ENCODE measurements around the gene DUOX2. TPM values are rescaled to one million over a fixed set of nuclear protein-coding genes. Genes with fewer than 3 reads are reported as not detected.

DUOX2 gene
- total RNA-seq, 1 experiment from 2014 or later: 0.44 TPM

DNA sequence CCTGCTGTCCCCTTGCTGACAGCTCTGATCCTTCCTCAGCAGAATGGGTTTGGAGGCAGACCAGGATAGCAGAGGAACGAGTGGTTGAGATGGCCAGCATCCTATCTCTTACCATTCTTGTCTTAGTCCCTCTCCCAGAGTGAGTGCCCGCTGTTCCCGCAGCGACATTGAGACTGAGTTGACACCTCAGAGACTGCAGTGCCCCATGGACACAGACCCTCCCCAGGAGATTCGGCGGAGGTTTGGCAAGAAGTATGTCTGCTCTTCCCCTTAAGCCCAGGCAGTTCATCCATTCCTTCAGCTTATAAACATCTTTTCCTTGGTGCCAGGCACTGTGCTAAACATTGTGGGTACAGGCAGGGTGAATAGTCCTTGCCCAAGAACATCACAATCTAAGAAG, 37.0 kb upstream of the DUOX2 start:
- Histone ChIP-seq H3K36me3 (ENCODE audit: control insufficient read depth in 1 of 2, insufficient read depth in 2 of 2, low read length in 2 of 2) (peaks cover 0 to under 1% of the 10 kb centered on the region in 2 experiments; a peak in 1 of 4 replicates), H3K9me3 (ENCODE audit: control insufficient read depth in 1 of 2, insufficient read depth in 1 of 2, low read depth in 1 of 2, low read length in 2 of 2) (no peaks in the 10 kb centered on the region), H4K20me1 (ENCODE audit: insufficient read depth) (no peaks in the 10 kb centered on the region), H3K9ac (ENCODE audit: low read length) (no peak overlapping the region), H3K27ac (ENCODE audit: low read depth, low read length) (no peak overlapping the region), H3K4me1 (ENCODE audit: control insufficient read depth in 1 of 2, insufficient read depth in 2 of 2, low read length in 2 of 2) (peaks cover 0 to 4% of the 10 kb centered on the region in 2 experiments; a peak in 1 of 4 replicates), H3K79me2 (ENCODE audit: insufficient read depth, low read length) (no peaks in the 10 kb centered on the region), H3K4me2 (ENCODE audit: low read length) (no peak overlapping the region), H3K4me3 (replicated peaks in 1 of 2; ENCODE audit: low read depth in 1 of 2, low read length in 2 of 2) (no peak overlapping the region), H3K27me3 (ENCODE audit: insufficient read depth, low read length) (no peaks in the 10 kb centered on the region), H2AFZ (ENCODE audit: low read depth, low read length, poor library complexity, severe bottlenecking) (no peak overlapping the region), H3K9me2 (ENCODE audit: insufficient read depth) (no peaks in the 10 kb centered on the region)
- intact Hi-C loops (cut with micrococcal nuclease): no loop called here
- POLR2A ChIA-PET: no interaction called here
- ATAC-seq (no peak), DNase-seq (ENCODE audit: low read depth, low spot score) (no peak)
- CTCF ChIA-PET: no interaction called here
- TF ChIP-seq SIN3A (IDR thresholded peaks at IDR 0.05; ENCODE audit: low read depth): no peak
- no peak for TF ChIP-seq SRF (IDR thresholded peaks at IDR 0.05; ENCODE audit: low read depth)
- no peak for TF ChIP-seq MAX (IDR thresholded peaks at IDR 0.05)
- no peak for TF ChIP-seq POLR2A (IDR thresholded peaks at IDR 0.05; ENCODE audit: borderline replicate concordance, extremely low read depth, insufficient read depth, insufficient read length)
- no peak for TF ChIP-seq TCF7L2 (IDR thresholded peaks at IDR 0.05; ENCODE audit: borderline replicate concordance, extremely low read depth, insufficient read depth, insufficient read length)
- TF ChIP-seq SP1 (IDR thresholded peaks at IDR 0.05; ENCODE audit: low read depth): no peak
- TF ChIP-seq, protein P1, sequence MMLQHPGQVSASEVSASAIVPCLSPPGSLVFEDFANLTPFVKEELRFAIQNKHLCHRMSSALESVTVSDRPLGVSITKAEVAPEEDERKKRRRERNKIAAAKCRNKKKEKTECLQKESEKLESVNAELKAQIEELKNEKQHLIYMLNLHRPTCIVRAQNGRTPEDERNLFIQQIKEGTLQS (IDR thresholded peaks at IDR 0.05): no peak
- TF ChIP-seq YY1 (IDR thresholded peaks at IDR 0.05; ENCODE audit: extremely low read depth, insufficient replicate concordance, low read depth, low read length): no peak
- no peak for TF ChIP-seq JUND (IDR thresholded peaks at IDR 0.05)
- no peak for TF ChIP-seq ZFX (IDR thresholded peaks at IDR 0.05)
- no peak for TF ChIP-seq CTCF (IDR thresholded peaks at IDR 0.05 in 2 of 3, conservative IDR thresholded peaks at IDR 0.05 in 1 of 3; ENCODE audit: borderline replicate concordance in 1 of 3, insufficient read depth in 1 of 3, low read depth in 2 of 3, low read length in 2 of 3)
- no peak for TF ChIP-seq RAD21 (IDR thresholded peaks at IDR 0.05; ENCODE audit: low read depth)
- TF ChIP-seq ELF1 (IDR thresholded peaks at IDR 0.05; ENCODE audit: borderline replicate concordance, low read depth): no peak
- TF ChIP-seq POLR2AphosphoS5 (IDR thresholded peaks at IDR 0.05; ENCODE audit: low read depth, low read length): no peak
- BruUV-seq (replicated peaks): no TSS peak
- RAD21 ChIA-PET (ENCODE audit: low non-redundant PET in 1 of 2, low total read pairs in 2 of 2, uncharacterized antibody in 2 of 2, unreplicated experiment in 2 of 2): no interaction called here

Measured in HCT116 (cell line).